Endothelial cell of umbilical vein (primary cell): ENCODE results near the gene CA5A. TPM values are rescaled to one million over a fixed set of nuclear protein-coding genes. Genes with fewer than 3 reads are reported as not detected.

Experiments
- BruUV-seq: library from RNA; stranded (reverse); fragments of 400-500 nt; replicated peaks from 2 replicates; lab custom pipeline; 2021; lab: Mats Ljungman, UMichigan
- CTCF ChIA-PET: fragments of 300-600, 350-600 bp; sonication (Branson Sonifier 250); formaldehyde crosslinking; loops from one replicate; lab custom pipeline; 2021; ENCODE audit warnings: antibody characterized with exemption, inconsistent platforms; lab: Charles Lee
- POLR2A ChIA-PET: fragments of 300-600, 350-600 bp; sonication (Branson Sonifier 250); formaldehyde crosslinking; loops from one replicate; lab custom pipeline; 2021; ENCODE audit warnings: antibody characterized with exemption, inconsistent platforms; lab: Charles Lee
- DNase-seq: peaks from one replicate; pipeline ENCODE4 v3.0.0-alpha.2; 2011; ENCODE audit warnings: low read depth, low spot score
- FAIRE-seq: peaks from 2 replicates; lab custom pipeline; 2011; peaks lifted over from hg19 to GRCh38; lab: Jason Lieb, UNC
- H2AFZ ChIP-seq: 2 replicates; pipeline ENCODE4 v1.6.0; 2012; ENCODE audit warnings: low read depth, low read length, control low read depth, inconsistent platforms
- H3K27ac ChIP-seq: 2 replicates; pipeline ENCODE4 v1.5.1; 2011; ENCODE audit warnings: low read depth, mild to moderate bottlenecking, control low read depth, low read length, moderate library complexity; ENCODE audit not compliant: insufficient read depth
- H3K27me3 ChIP-seq, 2 experiments: 2 replicates each; pipeline versions ENCODE4 v1.6.0 to v1.6.1; 2011; ENCODE audit warnings: low read length in 2 of 2, mixed read lengths in 1 of 2; ENCODE audit not compliant: control insufficient read depth in 2 of 2, insufficient read depth in 2 of 2
- H3K36me3 ChIP-seq, 2 experiments: 2 replicates in 1 of 2; 3 replicates in 1 of 2; pipeline ENCODE4 v1.5.1; 2011; ENCODE audit warnings: low read length in 2 of 2, mild to moderate bottlenecking in 1 of 2, moderate library complexity in 1 of 2; ENCODE audit not compliant: control insufficient read depth in 2 of 2, insufficient read depth in 2 of 2; ENCODE audit errors: extremely low read depth in 1 of 2
- H3K4me1 ChIP-seq: 3 replicates; pipeline ENCODE4 v1.5.1; 2011; ENCODE audit warnings: mild to moderate bottlenecking, low read length; ENCODE audit not compliant: control insufficient read depth, insufficient read depth; ENCODE audit errors: extremely low read depth
- H3K4me2 ChIP-seq: 2 replicates; pipeline ENCODE4 v1.6.1; 2011; ENCODE audit warnings: low read length, control low read depth, mixed read lengths; ENCODE audit not compliant: insufficient read depth
- H3K4me3 ChIP-seq, 3 experiments: fragments of 200-600 bp in 1 of 3; sonication (generic), shearing (Covaris generic) in 1 of 3; replicated peaks in 1 of 3; 2 replicates each; pipeline ENCODE4 v1.5.1; 2011 to 2016; ENCODE audit warnings: control low read depth in 3 of 3, low read length in 3 of 3, mild to moderate bottlenecking in 2 of 3, inconsistent platforms in 1 of 3, low read depth in 1 of 3, moderate library complexity in 1 of 3; ENCODE audit not compliant: insufficient read depth in 1 of 3
- H3K79me2 ChIP-seq: 2 replicates; pipeline ENCODE4 v1.6.0; 2012; ENCODE audit warnings: low read length, inconsistent platforms; ENCODE audit not compliant: control insufficient read depth, insufficient read depth
- H3K9ac ChIP-seq: replicated peaks from 2 replicates; pipeline ENCODE3; 2011; ENCODE audit warnings: low read length, control low read depth; ENCODE audit not compliant: insufficient read depth; ENCODE audit errors: extremely low read depth
- H3K9me1 ChIP-seq: replicated peaks from 3 replicates; pipeline ENCODE4 v1.6.0; 2011; ENCODE audit warnings: mild to moderate bottlenecking, low read length; ENCODE audit not compliant: control insufficient read depth, insufficient read depth; ENCODE audit errors: extremely low read depth
- H3K9me3 ChIP-seq: replicated peaks from 2 replicates; pipeline ENCODE4 v1.5.1; 2012; ENCODE audit warnings: low read length, inconsistent platforms; ENCODE audit not compliant: control insufficient read depth, insufficient read depth
- H4K20me1 ChIP-seq: replicated peaks from 2 replicates; pipeline ENCODE3; 2011; ENCODE audit warnings: mild to moderate bottlenecking, low read length; ENCODE audit not compliant: control insufficient read depth, insufficient read depth; ENCODE audit errors: extremely low read depth
- CTCF ChIP-seq, 2 donors: IDR thresholded peaks; 1 replicate in 1 of 2; 2 replicates in 1 of 2; pipeline ENCODE4 v1.5.1; 2011; ENCODE audit warnings: low read length in 2 of 2, mild to moderate bottlenecking in 2 of 2, moderate library complexity in 2 of 2, control low read depth in 1 of 2, inconsistent platforms in 1 of 2, low read depth in 1 of 2; ENCODE audit not compliant: insufficient read depth in 1 of 2; ENCODE audit errors: extremely low read depth in 1 of 2
- EZH2 ChIP-seq: IDR thresholded peaks from 2 replicates; pipeline ENCODE4 v1.6.1; 2012; ENCODE audit warnings: borderline replicate concordance, low read depth, mild to moderate bottlenecking, moderate library complexity, low read length, inconsistent platforms; ENCODE audit not compliant: severe bottlenecking
- FOS ChIP-seq: IDR thresholded peaks from 2 replicates; pipeline ENCODE4 v1.6.1; 2011; ENCODE audit warnings: mild to moderate bottlenecking, low read length, moderate library complexity, borderline replicate concordance; ENCODE audit not compliant: insufficient read depth
- GATA2 ChIP-seq: IDR thresholded peaks from 2 replicates; pipeline ENCODE4 v1.7.0; 2011; ENCODE audit warnings: low read depth, mild to moderate bottlenecking, moderate library complexity, mixed read lengths, low read length; ENCODE audit not compliant: insufficient read length, insufficient read depth
- JUN ChIP-seq: IDR thresholded peaks from 2 replicates; pipeline ENCODE4 v1.6.1; 2011; ENCODE audit warnings: borderline replicate concordance, low read depth; ENCODE audit not compliant: insufficient read length, insufficient read depth
- MYC ChIP-seq: IDR thresholded peaks from one replicate; pipeline ENCODE4 v1.6.1; 2011; ENCODE audit warnings: mild to moderate bottlenecking, low read depth, low read length
- POLR2A ChIP-seq: IDR thresholded peaks from 2 replicates; pipeline ENCODE4 v1.6.1; 2012; ENCODE audit warnings: low read depth, mild to moderate bottlenecking, control low read depth, low read length
- POLR2AphosphoS5 ChIP-seq: IDR thresholded peaks from 2 replicates; pipeline ENCODE4 v1.6.1; 2012; ENCODE audit warnings: low read depth, mild to moderate bottlenecking, control low read depth, low read length, moderate library complexity; ENCODE audit not compliant: insufficient read depth
- dilution Hi-C: fragments of 300-500 bp; cut with MboI; formaldehyde crosslinking; loops from one replicate; pipeline ENCODE4 v1.15.0; 2019; ENCODE audit warnings: low sequenced_read_pairs; ENCODE audit not compliant: extremely low pct_ligation_motif_present
- intact Hi-C: fragments of 100-400 bp; cut with micrococcal nuclease; formaldehyde crosslinking; loops from one replicate; pipeline ENCODE4 v1.10.0; 2022
- polyA plus RNA-seq, 4 experiments: library from polyadenylated mRNA; depleted of rRNA in 3 of 4; stranded (reverse) in 3 of 4; unstranded in 1 of 4; fragments of >200 nt; gene quantifications; 2 replicates each; pipeline versions ENCODE4 v1.2.1 to v1.2.3, GENCODE V29; 2011 to 2012; ENCODE audit warnings: missing spikeins in 1 of 4
- total RNA-seq: library from RNA; stranded (reverse); gene quantifications from 2 replicates; pipeline ENCODE4 v1.2.3, GENCODE V29; 2021
- TF ChIP-seq, protein P1 (sequence below): IDR thresholded peaks from 2 replicates; pipeline ENCODE4 v1.6.1; 2011; ENCODE audit not compliant: insufficient read depth, insufficient read length

The CA5A gene
- total and polyA plus RNA-seq, 2 donors (not counting 3 experiments of a cell fraction or from before 2014, with no cell fraction given) = not detected

DNA sequence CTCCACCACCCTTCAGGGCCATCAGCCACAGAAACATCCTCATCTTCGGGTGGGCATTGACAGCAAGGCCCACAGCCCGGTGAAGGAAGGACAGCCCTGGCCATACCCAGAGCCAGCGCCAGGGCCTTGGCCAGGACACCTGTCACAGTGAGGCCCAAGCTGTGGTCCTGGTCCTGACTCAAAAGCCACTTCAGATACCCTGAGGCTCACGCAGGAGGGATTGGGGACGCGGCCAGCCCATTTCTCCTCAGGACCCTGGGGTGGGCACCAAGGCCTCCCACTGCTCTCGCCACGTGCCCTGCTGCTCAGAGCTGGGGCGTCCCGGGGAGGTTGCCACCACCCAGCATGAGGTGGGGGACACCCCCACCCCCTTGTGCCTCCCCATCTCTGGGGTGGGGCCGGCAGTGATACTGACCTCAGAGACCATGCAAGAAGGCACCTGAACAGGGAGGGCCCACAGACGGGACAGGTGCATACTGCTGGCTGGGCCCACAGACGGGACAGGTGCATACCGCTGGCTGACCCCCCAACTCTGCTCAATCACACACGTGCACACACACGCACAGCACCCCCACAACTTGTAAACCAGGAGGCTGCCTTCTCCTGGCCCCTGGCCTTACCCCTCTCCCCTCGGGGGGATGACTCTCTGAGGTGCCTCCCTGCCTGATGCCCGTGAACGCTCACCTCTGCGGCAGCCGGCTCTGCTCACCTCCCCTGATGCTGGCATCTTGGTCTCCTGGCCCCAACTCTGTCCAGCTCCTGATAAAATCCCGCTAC lies 81.2 kb downstream of the CA5A start:
- no peak for DNase-seq
- Histone ChIP-seq H4K20me1 (no peaks in the 10 kb centered on the region), H3K4me2 (no peak overlapping the region), H3K4me1 (peaks cover 4% of the 10 kb centered on the region), H3K9me1 (no peaks in the 10 kb centered on the region), H3K9ac (no peak overlapping the region), H3K27me3 (no peaks in the 10 kb centered on the region), H3K27ac (no peak overlapping the region), H3K4me3 (no peak overlapping the region), H3K79me2 (peaks cover 81% of the 10 kb centered on the region), H3K36me3 (peaks cover 0 to 2% of the 10 kb centered on the region in 2 experiments), H3K9me3 (no peaks in the 10 kb centered on the region), H2AFZ (no peak overlapping the region)
- BruUV-seq = no TSS peak
- TF ChIP-seq POLR2A = no peak
- TF ChIP-seq POLR2AphosphoS5 = no peak
- no peak for TF ChIP-seq CTCF (IDR thresholded peaks at IDR 0.05; ENCODE audit: extremely low read depth in 1 of 2, insufficient read depth in 1 of 2, low read depth in 1 of 2, low read length in 2 of 2)
- TF ChIP-seq, protein P1, sequence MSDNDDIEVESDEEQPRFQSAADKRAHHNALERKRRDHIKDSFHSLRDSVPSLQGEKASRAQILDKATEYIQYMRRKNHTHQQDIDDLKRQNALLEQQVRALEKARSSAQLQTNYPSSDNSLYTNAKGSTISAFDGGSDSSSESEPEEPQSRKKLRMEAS = no peak
- TF ChIP-seq JUN = no peak
- TF ChIP-seq FOS = no peak
- no peak for TF ChIP-seq GATA2
- no peak for TF ChIP-seq MYC
- no peak for TF ChIP-seq EZH2
- dilution Hi-C loops (no loop called here), intact Hi-C loops (loop anchor here (5.0 kb wide), 1 partner anchor 78 kb away; no protein-coding TSS in a partner anchor)
- ChIA-PET CTCF (interaction anchor here (0.6 to 1.1 kb wide), 3 partner anchors 16 to 76 kb away, joined by 3 to 8 read pairs (median 3); no protein-coding TSS in a partner anchor), POLR2A (no interaction called here)
- no peak for FAIRE-seq
